ENCODE data around the gene CA10.

GRCh38 chr17:51597345-51597744, 561.2 kb downstream of the CA10 start:
- no peak for TF ChIP-seq CTCF (conservative IDR thresholded peaks at IDR 0.05 in 1 of 2, IDR thresholded peaks at IDR 0.05 in 1 of 2; ENCODE audit: low read depth in 1 of 2, low read length in 2 of 2)
- no peak for TF ChIP-seq EZH2 (IDR thresholded peaks at IDR 0.05; ENCODE audit: low read length, missing control alignments)
